ENCODE measurements around the gene ETFBKMT.

DNA sequence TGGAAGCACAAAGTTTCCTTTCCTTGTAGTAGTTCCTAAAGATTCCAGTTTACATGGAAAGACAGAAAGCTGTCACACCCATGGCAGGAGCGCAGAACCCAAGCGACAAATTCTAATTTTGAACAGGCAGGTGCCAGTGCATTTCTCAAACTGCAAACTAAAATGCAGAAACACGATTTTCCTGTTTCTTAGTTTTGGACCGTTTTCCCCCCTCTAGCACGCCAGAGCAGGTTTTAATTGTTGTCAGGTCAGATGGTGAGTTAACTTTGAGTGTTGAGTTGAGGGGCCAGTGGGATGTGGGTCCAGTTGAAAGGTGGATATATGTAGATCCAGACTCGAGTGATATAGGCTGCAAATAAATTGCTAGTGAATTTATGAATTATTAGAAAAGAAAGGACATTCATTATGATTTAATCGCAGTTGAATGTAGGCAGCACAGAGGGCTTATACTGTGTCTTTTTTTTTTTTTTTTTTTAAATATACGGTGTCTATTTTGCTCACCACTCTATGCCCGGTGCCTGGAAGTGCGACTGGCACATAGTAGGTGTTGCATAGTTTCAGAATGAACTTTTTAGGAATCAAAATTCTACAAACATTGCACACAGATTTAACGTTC, 909 bp upstream of the ETFBKMT start:
- TF ChIP-seq, protein P1, sequence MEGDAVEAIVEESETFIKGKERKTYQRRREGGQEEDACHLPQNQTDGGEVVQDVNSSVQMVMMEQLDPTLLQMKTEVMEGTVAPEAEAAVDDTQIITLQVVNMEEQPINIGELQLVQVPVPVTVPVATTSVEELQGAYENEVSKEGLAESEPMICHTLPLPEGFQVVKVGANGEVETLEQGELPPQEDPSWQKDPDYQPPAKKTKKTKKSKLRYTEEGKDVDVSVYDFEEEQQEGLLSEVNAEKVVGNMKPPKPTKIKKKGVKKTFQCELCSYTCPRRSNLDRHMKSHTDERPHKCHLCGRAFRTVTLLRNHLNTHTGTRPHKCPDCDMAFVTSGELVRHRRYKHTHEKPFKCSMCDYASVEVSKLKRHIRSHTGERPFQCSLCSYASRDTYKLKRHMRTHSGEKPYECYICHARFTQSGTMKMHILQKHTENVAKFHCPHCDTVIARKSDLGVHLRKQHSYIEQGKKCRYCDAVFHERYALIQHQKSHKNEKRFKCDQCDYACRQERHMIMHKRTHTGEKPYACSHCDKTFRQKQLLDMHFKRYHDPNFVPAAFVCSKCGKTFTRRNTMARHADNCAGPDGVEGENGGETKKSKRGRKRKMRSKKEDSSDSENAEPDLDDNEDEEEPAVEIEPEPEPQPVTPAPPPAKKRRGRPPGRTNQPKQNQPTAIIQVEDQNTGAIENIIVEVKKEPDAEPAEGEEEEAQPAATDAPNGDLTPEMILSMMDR (IDR thresholded peaks at IDR 0.05) = no peak
- TF ChIP-seq POLR2AphosphoS5 (IDR thresholded peaks at IDR 0.05) = no peak
- no peak for TF ChIP-seq POLR2A (IDR thresholded peaks at IDR 0.05)
- no peak for TF ChIP-seq EP300 (IDR thresholded peaks at IDR 0.05)
